ENCODE measurements around the gene AIG1. TPM values are rescaled to one million over a fixed set of nuclear protein-coding genes. Genes with fewer than 3 reads are reported as not detected.

The AIG1 gene
- total and polyA plus RNA-seq, 2 donors (not counting 1 experiment from before 2014, with no cell fraction given): 40.6 to 42.2 TPM

GRCh38 chr6:143049611-143050010, 11.1 kb upstream of the AIG1 start:
- Histone ChIP-seq H4K20me1 (ENCODE audit: control insufficient read depth, extremely low read depth, insufficient read depth, low read length) (no peaks in the 10 kb centered on the region), H3K4me3 (replicated peaks in 1 of 4; ENCODE audit: control extremely low read depth in 1 of 4, insufficient read depth in 1 of 4, low read depth in 3 of 4, low read length in 4 of 4) (no peak overlapping the region), H2AFZ (ENCODE audit: low read length) (no peak overlapping the region), H3K4me1 (ENCODE audit: control insufficient read depth, extremely low read depth, insufficient read depth, low read length) (no peaks in the 10 kb centered on the region), H3K27me3 (ENCODE audit: control insufficient read depth, insufficient read depth, low read length) (no peaks in the 10 kb centered on the region), H3K9ac (ENCODE audit: insufficient read depth, low read length) (no peak overlapping the region), H3K27ac (ENCODE audit: insufficient read depth, low read length) (no peak overlapping the region), H3K4me2 (ENCODE audit: extremely low read depth, insufficient read depth, low read length) (no peak overlapping the region), H3K79me2 (ENCODE audit: control insufficient read depth, insufficient read depth, low read length) (no peaks in the 10 kb centered on the region), H3K9me3 (ENCODE audit: control insufficient read depth, insufficient read depth, low read depth, low read length) (no peaks in the 10 kb centered on the region), H3K36me3 (ENCODE audit: control insufficient read depth, insufficient read depth, low read length) (no peaks in the 10 kb centered on the region)
- TF ChIP-seq, protein P1, sequence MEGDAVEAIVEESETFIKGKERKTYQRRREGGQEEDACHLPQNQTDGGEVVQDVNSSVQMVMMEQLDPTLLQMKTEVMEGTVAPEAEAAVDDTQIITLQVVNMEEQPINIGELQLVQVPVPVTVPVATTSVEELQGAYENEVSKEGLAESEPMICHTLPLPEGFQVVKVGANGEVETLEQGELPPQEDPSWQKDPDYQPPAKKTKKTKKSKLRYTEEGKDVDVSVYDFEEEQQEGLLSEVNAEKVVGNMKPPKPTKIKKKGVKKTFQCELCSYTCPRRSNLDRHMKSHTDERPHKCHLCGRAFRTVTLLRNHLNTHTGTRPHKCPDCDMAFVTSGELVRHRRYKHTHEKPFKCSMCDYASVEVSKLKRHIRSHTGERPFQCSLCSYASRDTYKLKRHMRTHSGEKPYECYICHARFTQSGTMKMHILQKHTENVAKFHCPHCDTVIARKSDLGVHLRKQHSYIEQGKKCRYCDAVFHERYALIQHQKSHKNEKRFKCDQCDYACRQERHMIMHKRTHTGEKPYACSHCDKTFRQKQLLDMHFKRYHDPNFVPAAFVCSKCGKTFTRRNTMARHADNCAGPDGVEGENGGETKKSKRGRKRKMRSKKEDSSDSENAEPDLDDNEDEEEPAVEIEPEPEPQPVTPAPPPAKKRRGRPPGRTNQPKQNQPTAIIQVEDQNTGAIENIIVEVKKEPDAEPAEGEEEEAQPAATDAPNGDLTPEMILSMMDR (conservative IDR thresholded peaks at IDR 0.05 in 1 of 2, IDR thresholded peaks at IDR 0.05 in 1 of 2; ENCODE audit: low read depth in 1 of 2, low read length in 2 of 2): no peak
- no peak for TF ChIP-seq EZH2 (IDR thresholded peaks at IDR 0.05; ENCODE audit: low read length, missing control alignments)
- DNase-seq (ENCODE audit: low read depth in 2 of 2): no peak

DNA sequence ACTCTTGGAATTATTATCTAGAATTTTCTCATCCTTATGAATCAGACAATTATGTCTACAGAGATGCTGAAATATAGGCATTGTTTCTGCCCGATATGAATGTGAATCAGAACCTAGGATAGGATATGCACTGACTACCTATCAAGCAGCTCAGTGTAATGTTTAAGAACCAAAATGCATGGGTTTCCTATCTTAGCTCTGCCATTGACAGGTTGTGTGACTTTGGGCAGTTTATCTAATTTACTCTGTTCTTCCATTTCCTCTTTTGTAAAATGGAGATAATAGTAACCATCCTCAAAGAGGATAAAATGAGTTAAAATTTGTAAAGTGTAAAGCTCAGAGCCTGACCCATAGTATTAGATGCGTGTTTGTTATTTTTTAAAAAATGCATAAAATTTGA, 10.2 kb upstream of the AIG1 start:
- Histone ChIP-seq H3K9ac (ENCODE audit: insufficient read depth, low read length) (no peak overlapping the region), H2AFZ (ENCODE audit: low read length) (no peak overlapping the region), H3K4me1 (ENCODE audit: control insufficient read depth, extremely low read depth, insufficient read depth, low read length) (no peaks in the 10 kb centered on the region), H3K4me3 (replicated peaks in 1 of 4; ENCODE audit: control extremely low read depth in 1 of 4, insufficient read depth in 1 of 4, low read depth in 3 of 4, low read length in 4 of 4) (no peak overlapping the region), H3K9me3 (ENCODE audit: control insufficient read depth, insufficient read depth, low read depth, low read length) (no peaks in the 10 kb centered on the region), H3K36me3 (ENCODE audit: control insufficient read depth, insufficient read depth, low read length) (no peaks in the 10 kb centered on the region), H4K20me1 (ENCODE audit: control insufficient read depth, extremely low read depth, insufficient read depth, low read length) (no peaks in the 10 kb centered on the region), H3K27me3 (ENCODE audit: control insufficient read depth, insufficient read depth, low read length) (no peaks in the 10 kb centered on the region), H3K27ac (ENCODE audit: insufficient read depth, low read length) (no peak overlapping the region), H3K79me2 (ENCODE audit: control insufficient read depth, insufficient read depth, low read length) (no peaks in the 10 kb centered on the region), H3K4me2 (ENCODE audit: extremely low read depth, insufficient read depth, low read length) (no peak overlapping the region)
- DNase-seq (ENCODE audit: low read depth in 2 of 2): no peak
- TF ChIP-seq, protein P1 (conservative IDR thresholded peaks at IDR 0.05 in 1 of 2, IDR thresholded peaks at IDR 0.05 in 1 of 2; ENCODE audit: low read depth in 1 of 2, low read length in 2 of 2): no peak
- no peak for TF ChIP-seq EZH2 (IDR thresholded peaks at IDR 0.05; ENCODE audit: low read length, missing control alignments)

DNA sequence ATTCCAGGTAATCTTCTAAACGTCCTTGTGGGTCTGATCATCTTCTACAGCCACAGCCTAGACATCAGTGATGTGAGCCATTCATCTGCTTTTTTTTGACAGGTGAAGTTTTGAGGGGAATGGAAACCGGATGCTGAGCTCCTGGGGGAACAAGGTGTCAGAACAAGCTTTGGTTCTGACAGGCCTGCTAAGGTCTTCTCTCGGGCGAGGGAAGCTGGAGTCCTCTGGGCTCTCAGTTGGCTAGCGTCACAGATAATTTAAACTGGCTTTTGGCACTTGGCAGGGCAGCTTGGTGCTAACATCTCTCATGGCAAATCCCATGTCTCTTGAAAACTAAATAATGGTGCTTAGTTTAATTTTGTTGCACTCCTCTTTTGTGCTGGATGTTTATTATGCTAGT, 8.4 kb upstream of the AIG1 start:
- H3K9me3 ChIP-seq (ENCODE audit: control insufficient read depth, insufficient read depth, low read depth, low read length): no peaks in the 10 kb centered on the region
- H4K20me1 ChIP-seq (ENCODE audit: control insufficient read depth, extremely low read depth, insufficient read depth, low read length): no peaks in the 10 kb centered on the region
- no peak overlapping the region for H3K9ac ChIP-seq (ENCODE audit: insufficient read depth, low read length)
- H3K4me2 ChIP-seq (ENCODE audit: extremely low read depth, insufficient read depth, low read length): no peak overlapping the region
- no peak overlapping the region for H3K4me3 ChIP-seq (replicated peaks in 1 of 4; ENCODE audit: control extremely low read depth in 1 of 4, insufficient read depth in 1 of 4, low read depth in 3 of 4, low read length in 4 of 4)
- no peak overlapping the region for H3K27ac ChIP-seq (ENCODE audit: insufficient read depth, low read length)
- H2AFZ ChIP-seq (ENCODE audit: low read length): no peak overlapping the region
- H3K27me3 ChIP-seq (ENCODE audit: control insufficient read depth, insufficient read depth, low read length): no peaks in the 10 kb centered on the region
- H3K36me3 ChIP-seq (ENCODE audit: control insufficient read depth, insufficient read depth, low read length): no peaks in the 10 kb centered on the region
- DNase-seq (ENCODE audit: low read depth in 2 of 2): no peak
- no peaks in the 10 kb centered on the region for H3K79me2 ChIP-seq (ENCODE audit: control insufficient read depth, insufficient read depth, low read length)
- H3K4me1 ChIP-seq (ENCODE audit: control insufficient read depth, extremely low read depth, insufficient read depth, low read length): no peaks in the 10 kb centered on the region
- TF ChIP-seq EZH2 (IDR thresholded peaks at IDR 0.05; ENCODE audit: low read length, missing control alignments): no peak
- TF ChIP-seq, protein P1 (conservative IDR thresholded peaks at IDR 0.05 in 1 of 2, IDR thresholded peaks at IDR 0.05 in 1 of 2; ENCODE audit: low read depth in 1 of 2, low read length in 2 of 2): no peak
